Lower leg skin (tissue), 4 donors: ENCODE measurements around the gene POLG2. TPM values are rescaled to one million over a fixed set of nuclear protein-coding genes. Genes with fewer than 3 reads are reported as not detected.

Experiments used
- DNase-seq, 2 donors: peaks; one replicate each; pipeline ENCODE4 v3.0.0-alpha.2; 2019; ENCODE audit warnings: low spot score in 2 of 2
- H3K4me3 ChIP-seq: fragments of 200-600 bp; sonication (generic); 2 replicates; pipeline ENCODE4 v1.5.1; 2017; ENCODE audit warnings: mild to moderate bottlenecking, low read depth; ENCODE audit not compliant: poor library complexity, severe bottlenecking
- CTCF ChIP-seq, 3 donors: fragments of 450-650 bp; IDR thresholded peaks; one replicate each; pipeline ENCODE4 v1.5.1; 2016; ENCODE audit warnings: antibody characterized with exemption in 3 of 3, mild to moderate bottlenecking in 3 of 3, moderate library complexity in 2 of 3
- POLR2A ChIP-seq, 2 donors: fragments of 450-650 bp; IDR thresholded peaks; one replicate each; pipeline ENCODE4 v1.6.1; 2016 to 2017; ENCODE audit warnings: antibody characterized with exemption in 2 of 2, mild to moderate bottlenecking in 1 of 2, moderate library complexity in 1 of 2
- WGBS, 2 donors: methylation state at CpG; one replicate each; pipeline ENCODE4 v1.1.5; 2018; 5-methylcytosine and 5-hydroxymethylcytosine counted together
- intact Hi-C: fragments of 100-400 bp; cut with DNase I; formaldehyde crosslinking; loops from one replicate; pipeline ENCODE4 v1.15.0; 2023; ENCODE audit warnings: low total_unique reads
- total RNA-seq, 4 donors: library from RNA; depleted of rRNA; stranded (reverse); fragments of >200 nt; gene quantifications; one replicate each; pipeline ENCODE4 v1.1.0, GENCODE V29; 2016

The POLG2 gene
- total RNA-seq, 4 donors from 2014 or later, result 2.2 to 7.7 (median 4.2) TPM

GRCh38 chr17:64527914-64528313 is 31.1 kb upstream of the POLG2 start:
- H3K4me3 ChIP-seq, result no peak overlapping the region
- intact Hi-C loops, result no loop called here
- DNase-seq, result no peak
- no peak for TF ChIP-seq CTCF (IDR thresholded peaks at IDR 0.05)
- TF ChIP-seq POLR2A (IDR thresholded peaks at IDR 0.05), result no peak
- WGBS, 2 donors, result 88 to 95% methylated on average over 2 of the region's 2 CpGs

GRCh38 chr17:64520359-64520758 is 23.5 kb upstream of the POLG2 start:
- intact Hi-C loops, result no loop called here
- H3K4me3 ChIP-seq, result no peak overlapping the region
- 92 to 94% methylated on average over 6 of the region's 6 CpGs for WGBS, 2 donors
- no peak for TF ChIP-seq POLR2A (IDR thresholded peaks at IDR 0.05)
- DNase-seq, result no peak

GRCh38 chr17:64519601-64520000 is 22.7 kb upstream of the POLG2 start:
- intact Hi-C loops, result no loop called here
- H3K4me3 ChIP-seq, result no peak overlapping the region
- 92 to 95% methylated on average over 6 of the region's 6 CpGs for WGBS, 2 donors
- TF ChIP-seq CTCF (IDR thresholded peaks at IDR 0.05) (no peak), POLR2A (IDR thresholded peaks at IDR 0.05) (no peak)
- DNase-seq, result no peak

- DNase-seq, result no peak
- WGBS, 2 donors, result 93 to 94% methylated on average over 1 of the region's 1 CpG
- H3K4me3 ChIP-seq, result no peak overlapping the region
- TF ChIP-seq CTCF (IDR thresholded peaks at IDR 0.05) (no peak), POLR2A (IDR thresholded peaks at IDR 0.05) (no peak)
- intact Hi-C loops, result no loop called here
These were observed 19.0 kb upstream of the POLG2 start for GRCh38 chr17:64515829-64516228.

- 83 to 88% methylated on average over 2 of the region's 2 CpGs for WGBS, 2 donors
- DNase-seq, result no peak
- TF ChIP-seq CTCF (IDR thresholded peaks at IDR 0.05) (no peak), POLR2A (IDR thresholded peaks at IDR 0.05) (no peak)
- H3K4me3 ChIP-seq, result no peak overlapping the region
- intact Hi-C loops, result no loop called here
These were observed 18.6 kb upstream of the POLG2 start for GRCh38 chr17:64515419-64515818.

- TF ChIP-seq CTCF (IDR thresholded peaks at IDR 0.05) (no peak), POLR2A (IDR thresholded peaks at IDR 0.05) (no peak)
- intact Hi-C loops, result no loop called here
- no peak for DNase-seq
- no peak overlapping the region for H3K4me3 ChIP-seq
- 90 to 93% methylated on average over 6 of the region's 6 CpGs for WGBS, 2 donors
These were observed 12.3 kb upstream of the POLG2 start for GRCh38 chr17:64509179-64509578.
